ENCODE data around the gene ZNF467. TPM values are rescaled to one million over a fixed set of nuclear protein-coding genes. Genes with fewer than 3 reads are reported as not detected.

The ZNF467 gene
- total and polyA plus RNA-seq, 9 donors: 2.3 to 23.7 (median 11.4) TPM

GRCh38 chr7:149772241-149772955 lies 990 bp downstream of the ZNF467 start:
- intact Hi-C loops (cut with DNase I): no loop called here
- Histone ChIP-seq H3K36me3 (no peaks in the 10 kb centered on the region), H3K4me3 (peak overlapping the region; percentile 52), H3K27me3 (no peaks in the 10 kb centered on the region), H3K4me1 (ENCODE audit: insufficient read depth) (peaks cover 7% of the 10 kb centered on the region), H3K9me3 (no peaks in the 10 kb centered on the region), H3K27ac (peak overlapping the region in 1 of 2 donors; percentile 42)
- TF ChIP-seq POLR2A (IDR thresholded peaks at IDR 0.05) (no peak), CTCF (IDR thresholded peaks at IDR 0.05) (no peak), EP300 (IDR thresholded peaks at IDR 0.05) (no peak)
- DNase-seq: peak in 1 of 5 donors; percentile 50
- WGBS, 3 donors: 1 to 2% (median 1%) methylated on average over 29 to 47 of the region's 47 CpGs

- 0 to 5% (median 1%) methylated on average over 23 to 37 of the region's 37 CpGs for WGBS, 3 donors
- intact Hi-C loops (cut with DNase I): no loop called here
- Histone ChIP-seq H3K4me3 (peak overlapping the region; percentile 52), H3K9me3 (no peaks in the 10 kb centered on the region), H3K4me1 (ENCODE audit: insufficient read depth) (peaks cover 7% of the 10 kb centered on the region), H3K27ac (peak overlapping the region in 1 of 2 donors; percentile 38), H3K27me3 (no peaks in the 10 kb centered on the region), H3K36me3 (no peaks in the 10 kb centered on the region)
- peak; percentile 92 to 95 (median 93) for DNase-seq
- no peak for TF ChIP-seq EP300 (IDR thresholded peaks at IDR 0.05)
- no peak for TF ChIP-seq POLR2A (IDR thresholded peaks at IDR 0.05)
- TF ChIP-seq CTCF (IDR thresholded peaks at IDR 0.05): no peak
Measured at GRCh38 chr7:149771720-149772240, 1.6 kb downstream of the ZNF467 start.

- no peaks in the 10 kb centered on the region for H3K36me3 ChIP-seq
- peak overlapping the region; percentile 52 for H3K4me3 ChIP-seq
- peaks cover 7% of the 10 kb centered on the region for H3K4me1 ChIP-seq (ENCODE audit: insufficient read depth)
- no peak overlapping the region for H3K27ac ChIP-seq
- intact Hi-C loops (cut with DNase I): no loop called here
- no peaks in the 10 kb centered on the region for H3K9me3 ChIP-seq
- H3K27me3 ChIP-seq: no peaks in the 10 kb centered on the region
- DNase-seq: no peak
- no peak for TF ChIP-seq EP300 (IDR thresholded peaks at IDR 0.05)
- TF ChIP-seq POLR2A (IDR thresholded peaks at IDR 0.05): no peak
- no peak for TF ChIP-seq CTCF (IDR thresholded peaks at IDR 0.05)
- WGBS, 3 donors: 38 to 47% (median 41%) methylated on average over 16 of the region's 16 CpGs
Measured at GRCh38 chr7:149770728-149771636, 2.4 kb downstream of the ZNF467 start.

GRCh38 chr7:149769915-149770314 lies 3.5 kb downstream of the ZNF467 start:
- no peak overlapping the region for H3K27ac ChIP-seq
- intact Hi-C loops (cut with DNase I): no loop called here
- 88 to 100% (median 90%) methylated on average over 2 of the region's 2 CpGs for WGBS, 3 donors

More at GRCh38 chr7:149769915-149770314, 3.5 kb downstream of the ZNF467 start:
- Histone ChIP-seq H3K27me3 (no peaks in the 10 kb centered on the region), H3K4me3 (no peak overlapping the region), H3K36me3 (no peaks in the 10 kb centered on the region), H3K4me1 (ENCODE audit: insufficient read depth) (peaks cover 7% of the 10 kb centered on the region), H3K9me3 (peaks cover 0 to 4% of the 10 kb centered on the region in 2 donors)
- TF ChIP-seq POLR2A (IDR thresholded peaks at IDR 0.05) (no peak), CTCF (IDR thresholded peaks at IDR 0.05) (no peak), EP300 (IDR thresholded peaks at IDR 0.05) (no peak)
- DNase-seq: no peak

Measured in ovary (tissue), 9 donors.